SK-N-SH (cell line): ENCODE measurements around the gene PPCS.

ENCODE experiments used
- EZH2phosphoT487 ChIP-seq: fragments of 200-600 bp; sonication (generic); IDR thresholded peaks from 2 replicates; pipeline ENCODE4 v1.6.1; 2017; ENCODE audit warnings: low read depth, mixed run types, mild to moderate bottlenecking, antibody characterized with exemption, moderate library complexity, borderline replicate concordance
- GATA2 ChIP-seq: sonication (generic); formaldehyde crosslinking; IDR thresholded peaks from 2 replicates; pipeline ENCODE4 v1.5.0; 2020; ENCODE audit warnings: mild to moderate bottlenecking, missing genetic modification reagents
- TAF1 ChIP-seq: IDR thresholded peaks from 2 replicates; pipeline ENCODE4 v1.6.1; 2012; ENCODE audit warnings: low read depth, mild to moderate bottlenecking, low read length, moderate library complexity, borderline replicate concordance
- TF ChIP-seq, protein P1 (sequence below): fragments of 200-600 bp; sonication (generic); IDR thresholded peaks from 2 replicates; pipeline ENCODE4 v1.6.1; 2017; ENCODE audit warnings: antibody characterized with exemption, mild to moderate bottlenecking, moderate library complexity
- TF ChIP-seq, protein P2 (sequence below): IDR thresholded peaks from 2 replicates; pipeline ENCODE4 v1.4.0; 2012; ENCODE audit warnings: low read depth, borderline replicate concordance

DNA sequence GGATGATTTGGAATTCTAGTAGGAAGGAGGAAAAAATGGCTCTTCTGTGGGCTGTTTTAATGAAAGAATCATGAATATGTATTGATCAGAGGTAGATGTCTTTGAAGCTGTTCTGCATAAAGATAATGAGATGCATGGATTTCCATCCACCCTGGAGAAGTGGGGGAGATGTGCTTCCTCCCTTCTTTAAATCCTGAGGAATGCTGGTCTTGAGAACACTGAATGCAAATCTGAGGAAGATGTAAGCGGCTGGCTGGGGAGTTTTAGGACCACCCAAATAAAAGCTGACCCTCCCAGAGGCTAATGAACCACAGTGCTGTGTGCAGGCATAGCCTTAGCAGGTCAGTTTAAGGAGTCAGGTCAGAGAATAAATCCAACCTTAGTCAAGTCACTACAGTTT lies 37.8 kb upstream of the PPCS start:
- TF ChIP-seq GATA2 (CRISPR knock-in tag) (no peak), TAF1 (no peak), EZH2phosphoT487 (no peak)
- TF ChIP-seq, protein P1, sequence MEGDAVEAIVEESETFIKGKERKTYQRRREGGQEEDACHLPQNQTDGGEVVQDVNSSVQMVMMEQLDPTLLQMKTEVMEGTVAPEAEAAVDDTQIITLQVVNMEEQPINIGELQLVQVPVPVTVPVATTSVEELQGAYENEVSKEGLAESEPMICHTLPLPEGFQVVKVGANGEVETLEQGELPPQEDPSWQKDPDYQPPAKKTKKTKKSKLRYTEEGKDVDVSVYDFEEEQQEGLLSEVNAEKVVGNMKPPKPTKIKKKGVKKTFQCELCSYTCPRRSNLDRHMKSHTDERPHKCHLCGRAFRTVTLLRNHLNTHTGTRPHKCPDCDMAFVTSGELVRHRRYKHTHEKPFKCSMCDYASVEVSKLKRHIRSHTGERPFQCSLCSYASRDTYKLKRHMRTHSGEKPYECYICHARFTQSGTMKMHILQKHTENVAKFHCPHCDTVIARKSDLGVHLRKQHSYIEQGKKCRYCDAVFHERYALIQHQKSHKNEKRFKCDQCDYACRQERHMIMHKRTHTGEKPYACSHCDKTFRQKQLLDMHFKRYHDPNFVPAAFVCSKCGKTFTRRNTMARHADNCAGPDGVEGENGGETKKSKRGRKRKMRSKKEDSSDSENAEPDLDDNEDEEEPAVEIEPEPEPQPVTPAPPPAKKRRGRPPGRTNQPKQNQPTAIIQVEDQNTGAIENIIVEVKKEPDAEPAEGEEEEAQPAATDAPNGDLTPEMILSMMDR = no peak
- TF ChIP-seq, protein P2, sequence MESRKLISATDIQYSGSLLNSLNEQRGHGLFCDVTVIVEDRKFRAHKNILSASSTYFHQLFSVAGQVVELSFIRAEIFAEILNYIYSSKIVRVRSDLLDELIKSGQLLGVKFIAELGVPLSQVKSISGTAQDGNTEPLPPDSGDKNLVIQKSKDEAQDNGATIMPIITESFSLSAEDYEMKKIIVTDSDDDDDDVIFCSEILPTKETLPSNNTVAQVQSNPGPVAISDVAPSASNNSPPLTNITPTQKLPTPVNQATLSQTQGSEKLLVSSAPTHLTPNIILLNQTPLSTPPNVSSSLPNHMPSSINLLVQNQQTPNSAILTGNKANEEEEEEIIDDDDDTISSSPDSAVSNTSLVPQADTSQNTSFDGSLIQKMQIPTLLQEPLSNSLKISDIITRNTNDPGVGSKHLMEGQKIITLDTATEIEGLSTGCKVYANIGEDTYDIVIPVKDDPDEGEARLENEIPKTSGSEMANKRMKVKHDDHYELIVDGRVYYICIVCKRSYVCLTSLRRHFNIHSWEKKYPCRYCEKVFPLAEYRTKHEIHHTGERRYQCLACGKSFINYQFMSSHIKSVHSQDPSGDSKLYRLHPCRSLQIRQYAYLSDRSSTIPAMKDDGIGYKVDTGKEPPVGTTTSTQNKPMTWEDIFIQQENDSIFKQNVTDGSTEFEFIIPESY = no peak
